Stimulated activated CD4-positive, alpha-beta T cell treated with anti-CD3 and anti-CD28 coated beads, TNF-alpha, amount 100 ng/mL, for 24 hours (primary cell): ENCODE measurements around the gene TMEM185B.
"Not testable (repeated sequence)": the region's sequence is repeated elsewhere in the genome, so short reads cannot be mapped to it uniquely, and the experiment has no call there.

Source experiments
- DNase-seq, 3 experiments: peaks; one replicate each; pipeline ENCODE4 v3.0.0-alpha.2; 2020; ENCODE audit warnings: low read depth in 3 of 3

TMEM185B gene

GRCh38 chr2:120208381-120209353 is 14.5 kb downstream of the TMEM185B start:
- DNase-seq: no peak

- peak in 1 of 3 experiments; percentile 42 for DNase-seq
These were observed 17.1 kb downstream of the TMEM185B start for GRCh38 chr2:120206022-120206581.

DNA sequence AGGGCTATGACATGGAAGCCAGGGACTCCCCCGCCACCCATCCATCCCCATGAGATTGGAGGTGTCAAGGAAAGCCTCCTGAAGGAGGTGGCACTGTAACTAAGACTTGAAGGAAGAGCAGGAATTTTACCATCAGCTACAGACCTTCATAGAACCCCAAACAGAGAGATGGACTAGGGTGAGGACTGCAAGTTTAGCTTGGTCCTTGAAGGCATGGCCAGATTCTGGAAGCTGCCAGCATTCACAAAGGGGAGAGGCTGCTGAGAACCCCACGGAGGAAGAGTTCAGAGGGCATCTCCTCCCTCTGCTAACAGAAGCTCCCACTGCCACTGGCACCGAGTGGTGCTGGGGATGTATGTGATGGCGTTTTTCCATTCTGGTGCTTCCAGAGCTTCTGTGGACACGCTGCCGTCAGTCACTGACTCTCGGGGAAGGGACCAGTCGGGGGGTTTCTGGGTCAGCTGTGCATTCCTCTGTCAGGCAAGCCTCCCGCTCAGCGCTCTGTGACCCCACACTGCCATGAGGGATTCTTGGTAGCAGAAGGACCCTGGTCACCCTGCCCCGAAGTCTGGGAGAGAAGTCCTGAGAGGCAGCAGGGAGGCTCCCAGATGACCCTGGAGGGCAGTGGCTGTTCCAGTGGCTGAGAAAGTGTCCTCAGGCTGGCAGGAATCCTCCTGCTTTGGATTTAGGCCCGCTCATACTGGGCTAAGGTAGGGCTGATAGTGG is 18.1 kb downstream of the TMEM185B start:
- no peak for DNase-seq

GRCh38 chr2:120204417-120204816 is 18.8 kb downstream of the TMEM185B start:
- no peak for DNase-seq

DNA sequence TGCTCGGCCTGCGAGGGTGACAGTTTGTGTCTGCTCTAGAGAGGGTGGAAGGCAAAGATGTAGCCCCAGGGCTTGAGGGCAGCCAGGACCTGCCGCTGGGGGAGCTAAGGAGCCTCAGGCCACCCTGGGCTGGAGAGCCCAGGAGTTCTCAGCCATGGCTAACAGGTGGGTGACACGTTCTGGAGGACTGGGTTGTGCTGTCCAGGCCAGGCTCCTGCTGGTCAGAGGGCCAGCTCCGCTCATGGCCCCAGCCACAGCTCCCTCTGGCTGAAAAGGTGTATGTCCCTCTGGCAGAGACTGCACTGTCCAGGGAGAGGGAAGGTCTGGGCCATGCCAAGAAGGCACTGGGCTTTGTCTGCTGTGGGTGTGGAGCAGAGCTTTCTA is 19.2 kb downstream of the TMEM185B start:
- DNase-seq: no peak

DNA sequence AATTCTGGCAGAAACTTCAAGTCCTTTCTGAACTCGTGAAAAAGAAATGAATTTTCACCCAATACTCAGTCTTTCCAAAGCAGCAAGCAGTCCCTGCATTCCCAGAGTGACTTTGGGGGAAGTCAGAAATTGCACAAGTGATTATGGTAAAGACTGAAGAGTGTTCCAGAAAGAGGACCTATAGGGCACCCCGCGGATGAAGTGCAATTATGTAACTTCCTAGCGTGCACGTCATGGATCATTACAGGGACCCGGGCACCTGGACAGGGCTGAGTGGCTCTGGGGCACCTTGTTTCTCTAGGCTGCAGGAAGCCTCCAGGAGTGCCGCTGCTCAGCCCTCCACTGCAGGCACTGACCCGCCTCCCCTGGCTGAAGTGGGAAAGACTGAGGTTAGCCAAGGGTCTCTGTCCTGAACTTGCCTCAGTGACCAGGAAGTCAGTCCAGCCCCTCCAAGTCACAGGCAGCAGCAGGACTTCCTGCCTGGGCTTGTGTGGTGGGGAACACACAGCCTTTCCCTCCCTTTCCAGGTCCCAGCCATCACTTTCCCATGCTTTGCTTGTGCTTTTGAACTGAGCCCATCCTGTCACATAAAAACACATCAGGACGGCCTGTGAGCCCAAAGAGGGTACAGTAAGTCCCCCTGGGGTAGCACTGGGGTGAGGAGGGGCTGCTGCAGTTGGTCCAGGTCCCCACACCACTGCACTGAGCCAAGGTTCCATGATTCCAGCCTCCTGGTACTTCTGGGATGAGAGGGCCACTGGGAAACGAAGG is 19.8 kb downstream of the TMEM185B start:
- DNase-seq: no peak

DNA sequence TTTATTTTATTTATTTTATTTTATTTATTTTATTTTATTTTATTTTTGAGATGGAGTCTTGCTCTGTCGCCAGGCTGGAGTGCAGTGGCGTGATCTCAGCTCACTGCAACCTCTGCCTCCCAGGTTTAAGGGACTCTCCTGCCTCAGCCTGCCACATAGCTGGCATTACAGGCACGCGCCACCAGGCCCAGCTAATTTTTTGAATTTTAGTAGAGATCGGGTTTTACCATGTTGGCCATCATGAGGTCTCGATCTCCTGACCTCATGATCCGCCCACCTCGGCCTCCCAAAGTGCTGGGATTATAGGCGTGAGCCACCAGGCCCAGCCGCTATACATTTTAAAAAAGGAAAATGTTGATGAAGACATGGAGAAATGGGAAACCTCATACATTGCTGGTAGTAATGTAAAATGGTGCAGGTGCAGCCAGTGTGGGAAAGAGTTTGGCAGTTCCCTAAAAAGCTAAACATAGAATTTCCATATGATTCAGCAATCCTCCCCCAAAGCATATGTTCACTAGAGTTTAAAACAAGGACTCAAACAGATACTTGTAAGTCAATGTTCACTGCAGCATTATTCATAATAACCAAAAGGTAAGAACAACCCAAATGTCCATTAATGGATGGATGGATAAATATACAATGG is 23.3 kb downstream of the TMEM185B start:
- DNase-seq: not testable (repeated sequence)

GRCh38 chr2:120195553-120195952 is 27.6 kb downstream of the TMEM185B start:
- no peak for DNase-seq

GRCh38 chr2:120192280-120192679 is 30.9 kb downstream of the TMEM185B start:
- no peak for DNase-seq

DNA sequence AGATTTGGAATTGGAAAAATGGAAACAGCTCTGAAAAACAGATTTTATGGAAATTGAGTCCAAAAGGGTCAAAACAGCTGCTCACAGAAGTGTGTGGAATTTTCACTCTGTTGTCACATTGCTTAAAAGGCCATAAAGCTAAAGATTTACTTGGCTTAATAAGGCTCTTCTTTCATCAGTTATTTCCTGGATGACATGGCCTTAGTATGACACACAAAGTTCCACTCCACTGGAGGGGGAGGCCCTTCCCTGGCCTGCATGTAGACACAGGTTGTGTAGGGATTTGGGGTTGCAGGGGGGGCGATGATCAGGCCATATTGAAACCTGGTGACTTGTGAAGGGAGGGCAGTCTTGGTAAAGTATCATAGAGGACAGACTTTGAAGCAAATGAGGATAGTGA is 34.0 kb downstream of the TMEM185B start:
- DNase-seq: no peak

GRCh38 chr2:120182019-120182560 is 41.1 kb downstream of the TMEM185B start:
- no peak for DNase-seq

DNA sequence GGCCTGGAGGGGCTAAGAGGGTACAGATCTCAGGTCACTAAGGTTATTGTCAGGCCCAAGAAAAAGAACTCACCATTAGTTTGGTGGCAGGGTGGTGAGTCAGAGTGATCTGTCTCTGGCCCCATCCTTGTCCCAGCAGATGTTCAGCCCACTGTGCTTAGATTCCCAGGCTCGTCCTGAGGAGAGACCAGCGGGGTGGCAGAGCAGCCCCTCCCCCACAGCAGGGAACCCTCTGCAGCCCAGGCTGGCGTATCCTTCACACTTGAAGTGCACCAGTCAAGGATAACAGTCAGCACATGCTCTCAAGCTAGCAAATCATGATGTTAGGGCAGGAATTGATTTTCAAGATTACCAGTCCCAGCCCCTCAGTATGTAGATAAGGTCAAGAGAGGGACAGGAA is 43.1 kb downstream of the TMEM185B start:
- DNase-seq: no peak

DNA sequence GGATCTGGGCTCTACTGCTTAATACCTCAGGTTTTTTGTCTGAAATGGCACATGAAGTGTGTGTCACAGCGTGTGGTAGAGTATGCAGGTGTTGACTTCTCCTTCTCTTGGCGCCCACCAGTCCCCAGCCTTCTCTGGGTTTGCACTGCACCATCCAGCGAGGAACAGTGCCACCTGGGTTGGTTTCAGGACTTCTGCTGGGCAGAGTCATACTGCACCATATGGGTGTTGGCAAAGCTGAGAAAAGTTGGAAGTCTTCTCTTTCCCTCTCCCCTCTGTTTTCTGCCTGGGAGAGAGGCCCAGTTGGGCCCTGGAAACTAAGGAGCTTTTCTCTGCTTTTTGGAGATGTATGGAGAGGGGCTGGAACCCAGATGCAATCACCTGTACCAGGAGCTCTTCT is 43.8 kb downstream of the TMEM185B start:
- DNase-seq: no peak

GRCh38 chr2:120177973-120178372 is 45.2 kb downstream of the TMEM185B start:
- DNase-seq: no peak

- peak; percentile 53 to 77 (median 56) for DNase-seq
These were observed 46.1 kb downstream of the TMEM185B start for GRCh38 chr2:120177001-120177621.

DNA sequence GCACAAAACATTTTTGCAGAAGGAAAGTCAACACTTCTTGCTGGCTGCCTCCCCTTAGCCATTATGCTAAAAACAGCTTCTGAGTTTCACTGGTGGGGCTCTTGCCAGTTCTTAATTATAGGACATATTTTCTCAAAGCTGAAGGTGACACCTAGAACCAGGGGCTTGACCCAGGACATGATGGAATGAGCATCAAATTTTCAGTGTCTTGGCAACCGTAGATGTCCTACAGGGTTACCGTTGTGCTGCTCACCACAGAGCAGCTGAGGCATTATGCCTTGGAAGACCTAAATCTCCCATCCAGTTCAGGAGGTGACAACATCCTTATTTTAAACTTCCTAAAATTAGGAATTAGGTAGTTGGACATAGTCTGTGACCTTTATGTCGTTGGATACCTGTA is 46.7 kb downstream of the TMEM185B start:
- no peak for DNase-seq

- DNase-seq: no peak
These were observed 48.1 kb downstream of the TMEM185B start for GRCh38 chr2:120174963-120175581.
